Left lung (tissue), 10 donors: ENCODE measurements around the gene ZNF22. TPM values are rescaled to one million over a fixed set of nuclear protein-coding genes. Genes with fewer than 3 reads are reported as not detected.

ENCODE experiments used
- ATAC-seq: fragments of 200-7000 bp; cut with Tn5 transposase; one replicate; pipeline ENCODE4 v1.9.1; 2020; ENCODE audit warnings: moderate library complexity
- DNase-seq, 4 donors: peaks; one replicate each; pipeline ENCODE4 v3.0.0-alpha.2; 2013 to 2020
- H3K27ac ChIP-seq, 2 donors: fragments of 200-600 bp; sonication (generic) in 1 of 2; one replicate each; pipeline versions ENCODE4 v1.5.0 to v1.8.0; 2020 to 2021
- H3K27me3 ChIP-seq, 2 donors: fragments of 200-600 bp; sonication (generic) in 1 of 2; one replicate each; pipeline versions ENCODE4 v1.5.0 to v1.8.0; 2020 to 2021
- H3K36me3 ChIP-seq, 2 donors: fragments of 200-600 bp; sonication (generic) in 1 of 2; one replicate each; pipeline versions ENCODE4 v1.5.0 to v1.8.0; 2020 to 2021
- H3K4me1 ChIP-seq, 2 donors: fragments of 200-600 bp; one replicate each; pipeline ENCODE4 v1.8.0; 2021
- H3K4me3 ChIP-seq, 2 donors: fragments of 200-600 bp; sonication (generic) in 1 of 2; one replicate each; pipeline versions ENCODE4 v1.5.0 to v1.8.0; 2020 to 2021; ENCODE audit warnings: mild to moderate bottlenecking in 1 of 2
- H3K9me3 ChIP-seq, 2 donors: fragments of 200-600 bp; sonication (generic) in 1 of 2; one replicate each; pipeline versions ENCODE4 v1.5.0 to v1.8.0; 2020 to 2021
- CTCF ChIP-seq, 2 donors: fragments of 200-600 bp; sonication (generic) in 1 of 2; IDR thresholded peaks; one replicate each; pipeline versions ENCODE4 v1.5.0 to v1.8.0; 2021; ENCODE audit warnings: antibody characterized with exemption in 2 of 2
- intact Hi-C, 2 donors: fragments of 100-400 bp; cut with DNase I; formaldehyde crosslinking; loops; one replicate each; pipeline versions ENCODE4 v1.11.2 to v1.14.2; 2022
- polyA plus RNA-seq, 6 donors: library from polyadenylated mRNA; unstranded; fragments of 120-200 nt; gene quantifications; one replicate each; pipeline ENCODE4 v1.2.1, GENCODE V29; 2013; ENCODE audit not compliant: insufficient read length in 6 of 6
- total RNA-seq, 2 donors: library from RNA; stranded (reverse); fragmentation: NEBNext Ultra II Directional; extraction: Animal tissue kit (Norgen Biotek cat#: 25700); gene quantifications; one replicate each; pipeline ENCODE4 v1.2.1, GENCODE V29; 2021
- donor health status: DM: no; HTN: yes; CAD: no.
- donor health status: DM: no; HTN: no; CAD: no.

The ZNF22 gene
- total and polyA plus RNA-seq, 8 donors = 19.3 to 80.0 (median 75.0) TPM

- H3K27me3 ChIP-seq = no peaks in the 10 kb centered on the region
- no peak for DNase-seq
- no peaks in the 10 kb centered on the region for H3K36me3 ChIP-seq
- TF ChIP-seq CTCF (IDR thresholded peaks at IDR 0.05) = no peak
- no peak overlapping the region for H3K27ac ChIP-seq
- intact Hi-C loops = no loop called here
- H3K9me3 ChIP-seq = no peaks in the 10 kb centered on the region
- ATAC-seq = no peak
- no peaks in the 10 kb centered on the region for H3K4me1 ChIP-seq
- H3K4me3 ChIP-seq = no peak overlapping the region
Measured at GRCh38 chr10:45015590-45015989, 14.9 kb downstream of the ZNF22 start.

DNA sequence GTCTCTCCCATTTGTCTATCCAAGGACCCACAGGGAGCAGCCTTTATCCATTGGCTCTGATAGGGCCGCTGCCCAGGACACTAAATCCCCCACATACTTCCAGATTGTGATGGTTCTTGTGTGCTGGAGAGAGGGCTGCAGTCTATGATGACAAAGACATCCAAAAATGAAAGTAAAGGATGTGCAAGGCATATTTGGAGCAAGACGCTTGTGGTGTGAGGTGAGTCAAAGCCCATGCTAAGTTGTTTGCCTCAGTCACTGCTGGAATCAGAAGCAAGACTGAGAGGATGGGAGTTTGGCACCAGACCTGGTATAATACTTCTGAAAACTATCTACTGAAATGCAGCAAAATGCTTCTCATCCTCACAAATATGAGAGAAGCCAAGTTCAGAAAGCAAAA, 22.7 kb downstream of the ZNF22 start:
- intact Hi-C loops = no loop called here
- no peak for TF ChIP-seq CTCF (IDR thresholded peaks at IDR 0.05)
- H3K4me1 ChIP-seq = no peaks in the 10 kb centered on the region
- H3K36me3 ChIP-seq = no peaks in the 10 kb centered on the region
- ATAC-seq (no peak), DNase-seq (no peak)
- peaks cover 0 to 9% of the 10 kb centered on the region in 2 donors for H3K9me3 ChIP-seq
- H3K4me3 ChIP-seq = no peak overlapping the region
- no peak overlapping the region for H3K27ac ChIP-seq
- no peaks in the 10 kb centered on the region for H3K27me3 ChIP-seq

GRCh38 chr10:45034301-45034700, 33.6 kb downstream of the ZNF22 start:
- no peaks in the 10 kb centered on the region for H3K4me1 ChIP-seq
- ATAC-seq (peak; percentile 58), DNase-seq (peak in 1 of 4 donors; percentile 35)
- no peak overlapping the region for H3K4me3 ChIP-seq
- H3K27ac ChIP-seq = no peak overlapping the region
- TF ChIP-seq CTCF (IDR thresholded peaks at IDR 0.05) = no peak
- intact Hi-C loops = no loop called here
- no peaks in the 10 kb centered on the region for H3K27me3 ChIP-seq
- peaks cover 0 to 28% of the 10 kb centered on the region in 2 donors for H3K9me3 ChIP-seq
- H3K36me3 ChIP-seq = no peaks in the 10 kb centered on the region

GRCh38 chr10:45035673-45036072, 35.0 kb downstream of the ZNF22 start:
- Histone ChIP-seq H3K36me3 (no peaks in the 10 kb centered on the region), H3K4me3 (no peak overlapping the region), H3K9me3 (peaks cover 0 to 16% of the 10 kb centered on the region in 2 donors), H3K27me3 (no peaks in the 10 kb centered on the region), H3K27ac (no peak overlapping the region), H3K4me1 (no peaks in the 10 kb centered on the region)
- intact Hi-C loops = no loop called here
- DNase-seq (no peak), ATAC-seq (no peak)
- TF ChIP-seq CTCF (IDR thresholded peaks at IDR 0.05) = no peak

DNA sequence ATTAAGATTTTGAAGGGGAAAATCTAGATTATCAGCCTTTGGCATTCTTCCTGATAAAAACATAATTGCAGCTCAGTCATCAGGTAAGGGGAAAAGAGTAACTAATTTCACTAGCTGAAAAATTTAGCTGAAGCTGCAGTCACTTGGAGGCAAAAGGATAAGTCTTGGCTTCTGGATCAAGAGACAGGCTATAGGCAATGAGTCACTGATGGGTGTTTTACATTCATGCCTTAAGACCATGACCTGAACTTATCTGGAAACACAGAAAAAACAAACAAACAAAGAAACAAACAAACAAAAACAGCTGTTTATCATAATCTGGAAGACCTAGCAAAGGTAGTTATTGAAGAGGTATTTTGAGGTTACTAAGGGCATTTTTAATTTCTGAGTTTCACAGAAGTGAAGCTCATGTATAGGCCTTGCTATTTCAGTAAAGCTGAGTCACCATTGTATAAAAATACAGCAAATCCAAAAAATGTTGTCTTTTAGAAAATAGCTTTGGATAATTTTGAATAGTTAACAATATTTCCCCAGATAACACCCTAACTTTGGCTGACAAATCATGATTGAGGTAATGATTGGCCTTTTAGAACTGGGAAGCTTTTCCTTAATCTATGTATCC, 40.3 kb downstream of the ZNF22 start:
- H3K9me3 ChIP-seq = no peaks in the 10 kb centered on the region
- no peaks in the 10 kb centered on the region for H3K4me1 ChIP-seq
- no peak for DNase-seq
- no peak overlapping the region for H3K27ac ChIP-seq
- no peaks in the 10 kb centered on the region for H3K27me3 ChIP-seq
- no peak for ATAC-seq
- TF ChIP-seq CTCF (IDR thresholded peaks at IDR 0.05) = no peak
- intact Hi-C loops = no loop called here
- H3K36me3 ChIP-seq = no peaks in the 10 kb centered on the region
- H3K4me3 ChIP-seq = no peak overlapping the region
